Measurements from ENCODE around the gene ENAH.

ENAH gene

GRCh38 chr1:225601902-225602589 lies 50.9 kb downstream of the ENAH start:
- DNase-seq: no peak

GRCh38 chr1:225598847-225599246 lies 54.1 kb downstream of the ENAH start:
- no peak for DNase-seq

GRCh38 chr1:225597926-225598575 lies 54.9 kb downstream of the ENAH start:
- DNase-seq: no peak

GRCh38 chr1:225596736-225597135 lies 56.2 kb downstream of the ENAH start:
- no peak for DNase-seq

- no peak for DNase-seq
Observed at GRCh38 chr1:225595974-225596551, 56.9 kb downstream of the ENAH start.

- no peak for DNase-seq
Observed at GRCh38 chr1:225595452-225595851, 57.5 kb downstream of the ENAH start.

GRCh38 chr1:225593414-225593813 lies 59.5 kb downstream of the ENAH start:
- DNase-seq: no peak

- no peak for DNase-seq
Observed at GRCh38 chr1:225592362-225593025, 60.4 kb downstream of the ENAH start.

GRCh38 chr1:225587310-225587709 lies 65.6 kb downstream of the ENAH start:
- DNase-seq: no peak

GRCh38 chr1:225581186-225581585 lies 71.7 kb downstream of the ENAH start:
- DNase-seq: no peak

- DNase-seq: no peak
Observed at GRCh38 chr1:225580238-225581099, 72.5 kb downstream of the ENAH start.

- DNase-seq: no peak
Observed at GRCh38 chr1:225578251-225578977, 74.5 kb downstream of the ENAH start.

GRCh38 chr1:225577241-225577640 lies 75.7 kb downstream of the ENAH start:
- DNase-seq: no peak

- no peak for DNase-seq
Observed at GRCh38 chr1:225573216-225573615, 79.7 kb downstream of the ENAH start.

GRCh38 chr1:225572422-225572821 lies 80.5 kb downstream of the ENAH start:
- no peak for DNase-seq

GRCh38 chr1:225567789-225568188 lies 85.1 kb downstream of the ENAH start:
- DNase-seq: no peak

- DNase-seq: no peak
Observed at GRCh38 chr1:225565847-225566246, 87.1 kb downstream of the ENAH start.

- DNase-seq: no peak
Observed at GRCh38 chr1:225561675-225562074, 91.2 kb downstream of the ENAH start.

- DNase-seq: no peak
Observed at GRCh38 chr1:225559902-225560301, 93.0 kb downstream of the ENAH start.

GRCh38 chr1:225559326-225559725 lies 93.6 kb downstream of the ENAH start:
- DNase-seq: no peak

- DNase-seq: no peak
Observed at GRCh38 chr1:225556694-225557093, 96.2 kb downstream of the ENAH start.

GRCh38 chr1:225555821-225556220 lies 97.1 kb downstream of the ENAH start:
- no peak for DNase-seq

Data from activated CD4-positive, alpha-beta T cell treated with anti-CD3 and anti-CD28 coated beads, Interleukin-2, amount 50 U/mL, for 16 hours (primary cell).